ENCODE results near the gene TMEM132C. TPM values are rescaled to one million over a fixed set of nuclear protein-coding genes. Genes with fewer than 3 reads are reported as not detected.

The TMEM132C gene
- total and polyA plus RNA-seq, 2 donors (not counting 1 experiment from before 2014, with no cell fraction given) = not detected

DNA sequence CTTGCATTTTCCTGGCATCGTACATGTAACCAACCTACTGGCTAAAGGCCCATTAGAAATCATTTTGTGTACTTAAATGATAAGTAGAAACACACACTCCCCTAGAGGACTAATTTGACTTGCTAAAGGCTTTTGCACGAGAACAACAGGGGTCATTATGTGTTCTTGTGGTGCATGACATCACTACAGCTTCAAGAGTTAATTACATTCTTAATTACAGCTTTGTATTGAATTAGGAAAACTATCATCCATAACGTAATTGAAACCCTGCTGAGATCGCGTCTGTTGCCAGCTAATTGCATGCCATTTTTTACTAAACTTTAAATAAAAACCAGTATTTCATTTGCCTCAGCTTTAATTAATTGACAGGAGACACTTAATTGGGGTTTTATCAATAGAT is 51.4 kb downstream of the TMEM132C start:
- no peaks in the 10 kb centered on the region for H3K4me1 Mint-ChIP-seq
- CTCF ChIA-PET = no interaction called here
- no peaks in the 10 kb centered on the region for H3K27me3 Mint-ChIP-seq
- no peak overlapping the region for H3K4me3 Mint-ChIP-seq
- intact Hi-C loops (cut with micrococcal nuclease) = no loop called here
- ATAC-seq (ENCODE audit: low read depth) = no peak
- TF ChIP-seq, protein P1, sequence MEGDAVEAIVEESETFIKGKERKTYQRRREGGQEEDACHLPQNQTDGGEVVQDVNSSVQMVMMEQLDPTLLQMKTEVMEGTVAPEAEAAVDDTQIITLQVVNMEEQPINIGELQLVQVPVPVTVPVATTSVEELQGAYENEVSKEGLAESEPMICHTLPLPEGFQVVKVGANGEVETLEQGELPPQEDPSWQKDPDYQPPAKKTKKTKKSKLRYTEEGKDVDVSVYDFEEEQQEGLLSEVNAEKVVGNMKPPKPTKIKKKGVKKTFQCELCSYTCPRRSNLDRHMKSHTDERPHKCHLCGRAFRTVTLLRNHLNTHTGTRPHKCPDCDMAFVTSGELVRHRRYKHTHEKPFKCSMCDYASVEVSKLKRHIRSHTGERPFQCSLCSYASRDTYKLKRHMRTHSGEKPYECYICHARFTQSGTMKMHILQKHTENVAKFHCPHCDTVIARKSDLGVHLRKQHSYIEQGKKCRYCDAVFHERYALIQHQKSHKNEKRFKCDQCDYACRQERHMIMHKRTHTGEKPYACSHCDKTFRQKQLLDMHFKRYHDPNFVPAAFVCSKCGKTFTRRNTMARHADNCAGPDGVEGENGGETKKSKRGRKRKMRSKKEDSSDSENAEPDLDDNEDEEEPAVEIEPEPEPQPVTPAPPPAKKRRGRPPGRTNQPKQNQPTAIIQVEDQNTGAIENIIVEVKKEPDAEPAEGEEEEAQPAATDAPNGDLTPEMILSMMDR (IDR thresholded peaks at IDR 0.05) = no peak
- TF ChIP-seq EZH2 (IDR thresholded peaks at IDR 0.05; ENCODE audit: borderline replicate concordance, insufficient read depth, low read depth, low read length, poor library complexity, severe bottlenecking) = no peak
- H3K27me3 ChIP-seq (replicated peaks in 1 of 4; ENCODE audit: control extremely low read depth in 1 of 4, control insufficient read depth in 3 of 4, insufficient read depth in 4 of 4, low read length in 3 of 4) = no peaks in the 10 kb centered on the region
- POLR2A ChIA-PET = no interaction called here
- H3K4me2 ChIP-seq (replicated peaks; ENCODE audit: low read depth, low read length, poor library complexity, severe bottlenecking) = no peak overlapping the region
- H3K9ac ChIP-seq (ENCODE audit: low read length) = no peak overlapping the region
- H3K9me3 Mint-ChIP-seq (ENCODE audit: insufficient read depth) = peaks cover 6% of the 10 kb centered on the region
- DNase-seq = no peak
- no peaks in the 10 kb centered on the region for H3K4me1 ChIP-seq (ENCODE audit: control insufficient read depth in 2 of 2, insufficient read depth in 2 of 2, low read length in 2 of 2)
- WGBS (ENCODE audit: insufficient coverage) = no CpG with 5 or more reads among the region's 5 CpGs
- H3K9me3 ChIP-seq (ENCODE audit: control extremely low read depth in 1 of 3, control insufficient read depth in 2 of 3, insufficient read depth in 1 of 3, low read length in 2 of 3) = peaks cover 0 to 5% (median 0%) of the 10 kb centered on the region in 3 donors
- H2AFZ ChIP-seq (ENCODE audit: insufficient read depth, low read depth, low read length, poor library complexity, severe bottlenecking) = no peak overlapping the region
- no peak overlapping the region for H3K27ac Mint-ChIP-seq
- no peak overlapping the region for H3K4me3 ChIP-seq (ENCODE audit: control extremely low read depth in 1 of 5, extremely low read depth in 1 of 5, insufficient read depth in 1 of 5, low read depth in 2 of 5, low read length in 4 of 5)
- no peaks in the 10 kb centered on the region for H3K36me3 ChIP-seq (replicated peaks in 1 of 2; ENCODE audit: control extremely low read depth in 1 of 2, control insufficient read depth in 1 of 2, extremely low read depth in 1 of 2, insufficient read depth in 2 of 2, low read length in 1 of 2)
- no peaks in the 10 kb centered on the region for H3K79me2 ChIP-seq (ENCODE audit: control insufficient read depth, insufficient read depth, low read length)
- no peaks in the 10 kb centered on the region for H4K20me1 ChIP-seq (ENCODE audit: control insufficient read depth, insufficient read depth, low read length, poor library complexity, severe bottlenecking)
- H3K27ac ChIP-seq (ENCODE audit: low read length in 2 of 2) = no peak overlapping the region

DNA sequence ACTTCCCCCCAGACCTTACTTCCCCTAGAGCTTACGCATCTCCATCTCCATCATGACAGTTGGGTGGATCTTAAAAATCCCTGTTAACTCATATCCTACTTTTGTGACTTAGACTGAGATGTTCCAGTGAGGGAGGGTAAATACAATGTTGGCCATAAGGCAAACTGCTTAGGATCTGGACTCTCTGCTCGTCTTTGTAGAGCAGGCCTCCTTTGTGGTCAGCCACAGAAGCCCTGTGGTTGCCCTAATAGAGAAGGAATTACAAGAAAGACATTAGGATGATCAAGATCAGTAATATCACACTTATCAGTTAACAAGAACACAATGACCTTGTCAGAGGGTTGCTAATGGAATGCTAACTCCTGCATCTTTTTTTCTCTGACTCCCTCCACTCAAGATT is 52.0 kb downstream of the TMEM132C start:
- Histone ChIP-seq H3K9me3 (ENCODE audit: control extremely low read depth in 1 of 3, control insufficient read depth in 2 of 3, insufficient read depth in 1 of 3, low read length in 2 of 3) (peaks cover 0 to 8% (median 0%) of the 10 kb centered on the region in 3 donors), H3K4me3 (ENCODE audit: control extremely low read depth in 1 of 5, extremely low read depth in 1 of 5, insufficient read depth in 1 of 5, low read depth in 2 of 5, low read length in 4 of 5) (no peak overlapping the region), H3K79me2 (ENCODE audit: control insufficient read depth, insufficient read depth, low read length) (no peaks in the 10 kb centered on the region), H2AFZ (ENCODE audit: insufficient read depth, low read depth, low read length, poor library complexity, severe bottlenecking) (no peak overlapping the region), H3K36me3 (replicated peaks in 1 of 2; ENCODE audit: control extremely low read depth in 1 of 2, control insufficient read depth in 1 of 2, extremely low read depth in 1 of 2, insufficient read depth in 2 of 2, low read length in 1 of 2) (no peaks in the 10 kb centered on the region), H3K4me1 (ENCODE audit: control insufficient read depth in 2 of 2, insufficient read depth in 2 of 2, low read length in 2 of 2) (no peaks in the 10 kb centered on the region), H3K27me3 (replicated peaks in 1 of 4; ENCODE audit: control extremely low read depth in 1 of 4, control insufficient read depth in 3 of 4, insufficient read depth in 4 of 4, low read length in 3 of 4) (no peaks in the 10 kb centered on the region), H4K20me1 (ENCODE audit: control insufficient read depth, insufficient read depth, low read length, poor library complexity, severe bottlenecking) (no peaks in the 10 kb centered on the region), H3K9ac (ENCODE audit: low read length) (no peak overlapping the region), H3K27ac (ENCODE audit: low read length in 2 of 2) (no peak overlapping the region), H3K4me2 (replicated peaks; ENCODE audit: low read depth, low read length, poor library complexity, severe bottlenecking) (no peak overlapping the region)
- H3K27me3 Mint-ChIP-seq = no peaks in the 10 kb centered on the region
- H3K4me1 Mint-ChIP-seq = no peaks in the 10 kb centered on the region
- DNase-seq (no peak), ATAC-seq (ENCODE audit: low read depth) (no peak)
- H3K4me3 Mint-ChIP-seq = no peak overlapping the region
- WGBS (ENCODE audit: insufficient coverage) = no CpG with 5 or more reads among the region's 2 CpGs
- ChIA-PET POLR2A (no interaction called here), CTCF (no interaction called here)
- H3K27ac Mint-ChIP-seq = no peak overlapping the region
- intact Hi-C loops (cut with micrococcal nuclease) = no loop called here
- TF ChIP-seq, protein P1 (IDR thresholded peaks at IDR 0.05) = no peak
- no peak for TF ChIP-seq EZH2 (IDR thresholded peaks at IDR 0.05; ENCODE audit: borderline replicate concordance, insufficient read depth, low read depth, low read length, poor library complexity, severe bottlenecking)
- H3K9me3 Mint-ChIP-seq (ENCODE audit: insufficient read depth) = peaks cover 7% of the 10 kb centered on the region

All from B cell (primary cell).